NCI-H460 (cell line): ENCODE data around the gene PMF1. TPM values are rescaled to one million over a fixed set of nuclear protein-coding genes. Genes with fewer than 3 reads are reported as not detected.

ENCODE experiments used
- DNase-seq: peaks from one replicate; pipeline ENCODE4 v3.0.0-alpha.2; 2016; ENCODE audit warnings: low read depth; ENCODE audit errors: extremely low read depth
- total RNA-seq: library from RNA; depleted of rRNA; stranded (reverse); fragments of >200 nt; shearing (Covaris generic); gene quantifications from 2 replicates; pipeline ENCODE4 v1.2.3, GENCODE V29; 2014

PMF1 gene
- total RNA-seq, 1 experiment from 2014 or later, result 47.5 TPM

DNA sequence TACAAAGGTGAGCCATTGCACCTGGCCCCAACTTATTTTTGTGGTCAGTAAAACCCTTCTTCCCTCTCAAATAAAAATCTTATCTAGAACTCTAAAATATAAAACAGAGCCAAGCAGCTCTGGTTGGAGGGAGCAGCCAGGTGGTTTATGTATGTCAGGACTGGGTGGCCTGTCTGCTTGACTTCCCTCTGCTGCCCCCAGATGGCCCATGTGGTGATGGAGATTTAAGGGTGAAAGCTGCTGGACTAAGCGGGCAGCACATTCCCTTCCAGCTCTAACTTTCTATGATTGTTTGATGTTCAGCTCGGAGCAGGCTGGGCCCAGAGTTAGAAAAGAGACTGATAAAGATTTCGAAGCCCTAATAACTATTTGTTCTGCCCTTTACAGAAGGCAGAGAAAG lies 47.0 kb downstream of the PMF1 start:
- no peak for DNase-seq

- no peak for DNase-seq
Observed at GRCh38 chr1:156260896-156261295, 48.1 kb downstream of the PMF1 start.

- DNase-seq, result no peak
Observed at GRCh38 chr1:156262461-156263287, 49.9 kb downstream of the PMF1 start.

- DNase-seq, result no peak
Observed at GRCh38 chr1:156263288-156263655, 50.5 kb downstream of the PMF1 start.

GRCh38 chr1:156266051-156266450 lies 53.2 kb downstream of the PMF1 start:
- DNase-seq, result no peak

DNA sequence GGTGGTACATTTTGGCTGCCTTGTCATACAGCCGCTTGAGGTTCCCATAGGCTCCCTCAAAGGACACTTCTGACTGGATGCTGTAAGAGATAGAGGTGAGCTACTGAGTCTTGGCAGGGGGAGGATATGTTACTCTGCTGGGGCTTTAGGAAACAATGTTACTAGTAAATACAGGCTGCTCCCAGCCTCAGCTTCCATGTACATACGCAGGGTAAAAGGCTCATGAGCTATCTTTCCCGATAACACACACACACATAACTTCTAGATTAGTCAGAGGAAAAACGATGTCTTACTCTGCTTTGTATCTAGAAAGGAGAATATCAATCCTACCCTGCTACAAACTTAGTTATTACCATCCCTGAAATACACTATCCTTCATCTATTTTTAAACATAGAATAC lies 55.5 kb downstream of the PMF1 start:
- DNase-seq, result no peak

GRCh38 chr1:156270314-156270713 lies 57.5 kb downstream of the PMF1 start:
- DNase-seq, result no peak

GRCh38 chr1:156276532-156276931 lies 63.7 kb downstream of the PMF1 start:
- DNase-seq, result no peak

- DNase-seq, result no peak
Observed at GRCh38 chr1:156276966-156277381, 64.2 kb downstream of the PMF1 start.

DNA sequence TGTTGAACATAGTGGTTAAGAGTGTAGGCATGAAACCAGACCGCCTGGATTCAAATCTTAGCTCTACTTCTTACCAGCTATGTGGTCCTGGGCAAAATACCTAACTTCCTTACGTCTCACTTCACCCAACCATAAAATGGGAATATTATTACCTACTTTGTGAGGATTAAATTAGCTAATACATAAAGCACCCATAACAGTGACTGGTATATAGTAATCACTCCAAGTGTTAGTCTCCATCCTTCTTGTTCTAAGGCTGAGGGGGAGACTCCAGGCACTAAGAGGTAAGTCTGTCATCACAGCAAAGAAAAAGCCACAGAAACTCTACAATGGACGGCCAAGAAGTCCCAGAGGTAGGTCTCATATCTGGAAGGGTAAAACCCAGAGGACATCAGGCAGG lies 67.0 kb downstream of the PMF1 start:
- DNase-seq, result no peak

DNA sequence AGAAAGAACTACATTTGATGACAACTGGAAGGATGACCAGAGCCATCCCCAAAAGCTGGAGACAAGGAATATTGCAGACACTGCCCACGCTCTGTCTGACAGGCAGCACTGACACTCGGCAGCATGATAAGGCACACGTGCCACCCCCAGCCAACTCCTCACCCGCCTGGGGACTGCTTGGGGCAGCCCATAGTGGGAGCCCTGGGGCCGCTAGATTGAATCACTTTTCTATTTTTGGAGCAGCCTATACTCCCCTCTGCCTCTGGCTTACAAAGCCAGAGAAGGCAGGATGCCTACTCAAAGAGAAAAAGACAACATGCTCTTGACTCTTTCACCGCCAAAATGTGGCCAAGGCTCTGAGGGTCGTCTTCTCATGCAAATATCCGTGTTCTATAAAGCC lies 68.5 kb downstream of the PMF1 start:
- DNase-seq, result no peak

- DNase-seq, result no peak
Observed at GRCh38 chr1:156281693-156282478, 69.1 kb downstream of the PMF1 start.

- DNase-seq, result peak; percentile 100
Observed at GRCh38 chr1:156282479-156283222, 69.8 kb downstream of the PMF1 start, which contains the start of gene SMG5. SMG5 (minus strand) TSS chr1:156282825; CDS start chr1:156282680, 145 bp downstream.

DNA sequence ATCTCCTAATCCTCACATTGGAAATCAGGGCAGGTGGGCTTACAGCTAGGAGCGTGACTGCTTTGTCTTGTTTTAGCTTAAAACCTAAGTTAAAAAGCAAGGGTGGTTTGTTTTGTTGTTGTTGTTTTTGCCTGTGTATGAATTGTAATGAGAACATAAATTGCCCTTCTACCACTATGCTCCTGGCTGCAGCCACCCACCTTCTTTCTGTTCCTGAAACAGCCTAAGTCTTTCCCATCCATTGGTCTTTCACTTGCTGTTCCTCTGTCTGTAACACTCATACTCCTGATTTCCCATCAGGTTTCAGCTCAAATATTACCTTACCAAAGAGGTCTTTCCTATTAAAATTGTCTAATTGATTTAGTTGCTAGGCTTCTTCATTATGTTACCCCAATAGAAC lies 70.7 kb downstream of the PMF1 start:
- DNase-seq, result no peak

DNA sequence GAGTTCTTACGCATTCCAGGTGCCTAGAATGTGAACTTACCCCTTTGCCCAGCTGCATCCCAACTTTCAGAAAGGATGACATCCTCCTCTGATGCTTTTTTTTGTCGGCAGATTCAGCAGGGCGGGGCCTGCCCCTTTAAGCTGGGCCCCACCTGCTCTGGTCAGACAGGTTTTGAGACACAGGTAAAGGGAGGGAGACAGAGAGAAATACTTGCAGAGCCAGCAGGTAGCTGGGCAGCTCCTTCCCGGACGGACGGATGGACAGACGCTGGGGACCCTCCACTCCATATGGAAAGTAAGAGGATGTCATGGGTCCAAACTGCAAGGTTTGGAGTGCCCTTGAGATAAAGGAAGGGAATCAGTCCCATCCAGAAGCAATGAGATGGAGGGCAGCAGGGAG lies 71.3 kb downstream of the PMF1 start, which contains the start of gene TMEM79:
TMEM79 (plus strand) TSS at position 214 of the 400 bp plus-strand sequence. CDS start 902 bp downstream, outside the sequence.
- DNase-seq, result no peak

GRCh38 chr1:156284757-156285156 lies 72.0 kb downstream of the PMF1 start:
- DNase-seq, result no peak

DNA sequence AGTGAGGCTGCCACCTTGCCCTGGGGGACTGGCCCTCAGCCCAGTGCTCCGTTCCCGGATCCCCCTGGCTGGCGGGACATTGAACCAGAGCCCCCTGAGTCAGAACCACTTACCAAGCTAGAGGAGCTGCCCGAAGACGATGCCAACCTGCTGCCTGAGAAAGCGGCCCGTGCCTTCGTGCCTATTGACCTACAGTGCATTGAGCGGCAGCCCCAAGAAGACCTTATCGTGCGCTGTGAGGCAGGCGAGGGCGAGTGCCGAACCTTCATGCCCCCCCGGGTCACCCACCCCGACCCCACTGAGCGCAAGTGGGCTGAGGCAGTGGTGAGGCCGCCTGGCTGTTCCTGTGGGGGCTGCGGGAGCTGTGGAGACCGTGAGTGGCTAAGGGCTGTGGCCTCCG lies 72.6 kb downstream of the PMF1 start:
- DNase-seq, result no peak

- no peak for DNase-seq
Observed at GRCh38 chr1:156286061-156286460, 73.3 kb downstream of the PMF1 start.
